ENCODE results near the gene TRIM49B.
"Not testable (repeated sequence)": the region's sequence is repeated elsewhere in the genome, so short reads cannot be mapped to it uniquely, and the experiment has no call there.

TRIM49B gene

GRCh38 chr11:49028523-49028922, at the start of gene TRIM49B:
TSS of gene TRIM49B (plus strand) at chr11:49028823. CDS start at chr11:49031600, 2,777 bp downstream.
- ATAC-seq, DNase-seq: not testable (repeated sequence)

GRCh38 chr11:48983785-48984184, 44.8 kb upstream of the TRIM49B start, which contains the start of gene TRIM51G:
TSS of gene TRIM51G (minus strand) at chr11:48983885. CDS start at chr11:48981695, 2,190 bp downstream.
- not testable (repeated sequence) for ATAC-seq, DNase-seq

GRCh38 chr11:49048229-49048628, 19.6 kb downstream of the TRIM49B start:
- DNase-seq, ATAC-seq: not testable (repeated sequence)

- DNase-seq, ATAC-seq: not testable (repeated sequence)
Measured at GRCh38 chr11:49049821-49050220, 21.2 kb downstream of the TRIM49B start.

- not testable (repeated sequence) for ATAC-seq
Measured at GRCh38 chr11:49059012-49059411, 30.4 kb downstream of the TRIM49B start, which contains the start of gene TRIM64C. TSS of gene TRIM64C (minus strand) at chr11:49059112. CDS start at chr11:49059112, 0 bp downstream.

GRCh38 chr11:49069897-49070296, 41.3 kb downstream of the TRIM49B start:
- ATAC-seq, DNase-seq: not testable (repeated sequence)

More at GRCh38 chr11:49059012-49059411, 30.4 kb downstream of the TRIM49B start, which contains the start of gene TRIM64C:
- DNase-seq, result not testable (repeated sequence)
